ENCODE results near the gene C16orf89. TPM values are rescaled to one million over a fixed set of nuclear protein-coding genes. Genes with fewer than 3 reads are reported as not detected.
"Not testable (repeated sequence)": the region's sequence is repeated elsewhere in the genome, so short reads cannot be mapped to it uniquely, and the experiment has no call there.

The C16orf89 gene
- 10 to 100 TPM in 1 of 4 donors, 1 to 10 TPM in 3; 3.8 to 16.6 (median 7.1) TPM for total RNA-seq

DNA sequence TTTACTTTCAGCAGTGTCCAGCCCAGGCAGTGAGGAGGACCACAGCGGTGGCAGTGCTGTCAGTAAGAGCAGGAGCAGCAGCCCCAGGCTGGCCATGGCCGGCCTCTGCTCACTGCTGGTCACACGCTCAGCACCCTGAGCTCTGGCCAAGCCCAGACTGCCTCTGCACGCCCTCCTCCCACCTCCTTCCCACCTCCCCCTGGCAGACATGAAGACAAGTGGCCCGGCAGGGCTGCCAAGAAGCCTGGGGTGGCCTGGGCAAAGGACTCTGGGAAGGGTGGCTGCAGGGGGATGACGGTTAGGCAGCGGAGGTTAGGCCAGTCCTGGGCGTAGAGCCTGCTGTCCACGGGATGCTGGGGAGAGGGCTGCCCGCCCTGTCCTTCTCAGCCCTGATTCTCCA lies at the start of gene C16orf89:
Gene C16orf89, minus strand, starts transcription at position 144 of the 400 bp plus-strand sequence. Its CDS starts 48 bp downstream, at position 96.
- DNase-seq (ENCODE audit: low spot score) (no peak), ATAC-seq (ENCODE audit: low FRiP score) (no peak)
- no peak for TF ChIP-seq CTCF (IDR thresholded peaks at IDR 0.05)

DNA sequence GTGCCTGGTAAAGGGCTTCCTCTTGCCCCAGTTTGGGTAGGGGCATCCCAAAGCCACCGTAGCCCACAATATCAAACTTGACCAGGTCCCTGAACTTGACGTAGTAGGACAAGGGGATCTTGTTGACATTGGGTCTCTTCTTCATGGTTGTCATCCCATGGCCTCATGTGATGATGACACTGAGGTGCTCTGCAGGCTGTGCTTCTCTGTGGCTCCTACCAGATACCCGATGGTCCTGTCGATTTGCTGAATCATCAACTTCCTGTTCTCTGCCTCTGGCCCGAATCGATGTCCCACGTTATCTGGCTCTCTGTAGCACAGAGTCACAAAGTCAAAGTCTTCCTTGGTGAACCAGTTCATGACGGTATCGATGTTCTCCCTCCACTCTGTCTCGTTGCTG lies 45.2 kb upstream of the C16orf89 start:
- not testable (repeated sequence) for DNase-seq (ENCODE audit: low spot score)

DNA sequence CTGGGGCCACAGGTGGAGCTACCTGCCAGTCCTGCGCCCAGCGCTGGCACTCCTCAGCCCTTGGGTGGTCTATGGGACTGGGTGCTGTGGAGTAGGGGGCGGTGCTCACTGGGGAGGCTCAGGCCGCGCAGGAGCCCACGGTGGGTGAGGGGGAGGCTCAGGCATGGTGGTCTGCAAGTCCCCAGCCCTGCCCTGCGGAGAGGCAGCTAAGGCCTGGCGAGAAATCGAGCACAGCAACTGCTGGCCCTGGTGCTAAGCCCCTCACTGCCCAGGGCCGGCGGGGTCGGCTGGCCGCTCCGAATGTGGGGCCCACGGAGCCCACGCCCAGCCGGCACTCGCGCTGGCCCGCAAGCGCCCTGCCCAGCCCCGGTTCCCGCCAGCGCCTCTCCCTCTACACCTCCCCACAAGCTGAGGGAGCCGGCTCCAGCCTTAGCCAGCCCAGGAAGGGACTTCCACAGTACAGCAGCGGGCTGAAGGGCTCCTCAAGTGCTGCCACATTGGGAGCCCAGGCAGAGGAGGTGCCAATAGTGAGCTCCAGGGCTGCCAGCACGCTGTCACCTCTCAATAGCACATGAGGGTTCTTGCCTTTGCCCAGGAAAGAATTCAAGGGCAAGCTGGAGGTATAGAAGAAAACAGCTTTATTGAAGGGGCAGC lies 42.9 kb upstream of the C16orf89 start:
- DNase-seq (ENCODE audit: low spot score) (no peak), ATAC-seq (ENCODE audit: low FRiP score) (no peak)
- TF ChIP-seq CTCF (IDR thresholded peaks at IDR 0.05), result no peak

More for the DNA sequence above, 45.2 kb upstream of the C16orf89 start:
- ATAC-seq (ENCODE audit: low FRiP score), result not testable (repeated sequence)

DNA sequence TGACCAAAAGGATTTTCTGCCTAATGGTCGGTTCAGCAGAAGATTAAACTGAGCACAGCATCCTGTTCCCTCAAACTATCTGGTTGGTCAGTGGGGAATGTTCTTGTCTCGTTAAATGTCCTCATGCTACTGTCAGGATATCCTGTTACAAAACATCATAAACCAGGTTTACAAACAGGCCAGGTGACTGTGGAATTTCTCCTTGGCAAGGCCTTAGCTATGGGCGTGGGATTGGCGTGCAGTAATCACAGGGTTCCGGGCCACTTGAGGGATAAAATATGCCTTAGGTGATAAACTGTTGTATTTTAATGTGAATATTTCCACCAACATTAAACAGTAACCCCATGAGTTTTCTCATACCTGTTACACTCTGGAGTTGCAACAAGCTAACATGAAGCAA lies 39.3 kb upstream of the C16orf89 start:
- not testable (repeated sequence) for ATAC-seq (ENCODE audit: low FRiP score)

GRCh38 chr16:5103296-5104032 lies 37.7 kb upstream of the C16orf89 start:
- ATAC-seq (ENCODE audit: low FRiP score); DNase-seq (ENCODE audit: low spot score): not testable (repeated sequence)

More for the DNA sequence above, 39.3 kb upstream of the C16orf89 start:
- not testable (repeated sequence) for DNase-seq (ENCODE audit: low spot score)

DNA sequence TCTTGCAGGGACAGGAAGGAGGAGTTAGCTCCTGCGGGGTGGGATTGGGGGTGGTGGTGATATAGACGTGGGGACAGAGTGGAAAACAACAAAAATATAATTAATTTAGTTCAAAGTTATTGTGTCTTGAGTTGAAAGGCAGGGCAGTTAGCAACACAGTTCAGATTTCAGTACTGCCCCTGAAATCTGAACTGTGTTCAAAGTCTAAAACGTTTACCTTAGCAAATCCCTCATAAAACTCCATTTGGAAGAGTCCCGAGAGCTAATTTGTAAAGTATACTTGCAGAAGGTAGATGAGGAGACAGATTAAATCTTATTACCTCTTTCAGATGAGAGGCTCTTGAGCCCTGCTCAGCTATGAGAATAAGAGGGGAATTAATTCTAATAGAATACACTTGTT lies 33.4 kb upstream of the C16orf89 start:
- DNase-seq (ENCODE audit: low spot score); ATAC-seq (ENCODE audit: low FRiP score): not testable (repeated sequence)

DNA sequence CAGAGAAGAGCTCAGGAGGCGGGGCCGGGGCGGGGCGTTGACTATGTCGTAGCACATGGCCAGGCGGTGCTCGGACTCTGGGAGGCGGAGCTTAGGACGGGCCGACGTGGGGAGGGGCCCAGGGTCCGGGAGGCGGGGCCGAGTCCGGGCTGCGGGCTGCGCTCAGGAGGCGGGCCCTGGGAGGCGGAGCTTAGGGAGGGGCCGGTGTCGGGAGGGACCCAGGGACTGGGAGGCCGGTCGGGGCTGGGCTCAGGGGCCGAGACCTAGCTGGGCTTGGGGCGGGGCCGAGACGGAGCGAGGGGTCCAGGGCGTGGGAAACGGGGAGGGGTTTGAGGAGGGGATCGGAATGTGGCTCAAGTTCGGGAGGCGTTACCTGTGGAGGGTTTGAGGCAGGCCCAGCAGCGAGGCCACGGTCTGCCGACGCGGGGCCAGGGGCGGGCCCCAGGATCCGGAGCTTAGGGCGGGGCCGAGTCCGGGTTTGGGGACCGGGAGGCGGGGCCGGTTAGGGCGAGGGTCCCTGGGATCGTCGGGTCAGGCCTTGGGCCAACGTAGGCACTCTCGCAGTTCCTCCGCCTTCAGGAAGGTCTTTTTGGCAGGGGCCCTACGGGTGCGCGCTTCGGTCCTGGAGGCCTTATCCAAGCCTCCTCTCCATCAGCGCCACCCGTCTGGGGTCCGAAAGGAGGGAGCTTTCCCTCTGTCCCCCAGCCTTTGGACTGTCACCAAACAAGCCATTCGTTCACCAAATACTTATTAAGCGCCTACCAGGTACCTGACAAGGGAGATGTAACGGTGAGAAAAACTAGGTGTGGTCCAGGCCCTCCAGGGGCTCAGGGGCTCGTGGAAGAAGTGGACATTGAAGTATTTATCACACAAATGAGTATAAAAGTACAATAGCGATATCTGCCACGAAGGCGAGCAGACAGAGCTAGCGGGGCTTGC lies 32.7 kb upstream of the C16orf89 start:
- ATAC-seq (ENCODE audit: low FRiP score); DNase-seq (ENCODE audit: low spot score): not testable (repeated sequence)

- ATAC-seq (ENCODE audit: low FRiP score) (peak; percentile 100), DNase-seq (ENCODE audit: low spot score) (peak; percentile 95)
These were observed 31.9 kb upstream of the C16orf89 start, which contains the start of gene EEF2KMT for GRCh38 chr16:5097470-5098220. EEF2KMT (minus strand) TSS chr16:5097795; CDS start chr16:5097739, 56 bp downstream.

- DNase-seq (ENCODE audit: low spot score); ATAC-seq (ENCODE audit: low FRiP score): not testable (repeated sequence)
These were observed 31.3 kb upstream of the C16orf89 start for GRCh38 chr16:5097061-5097469.

DNA sequence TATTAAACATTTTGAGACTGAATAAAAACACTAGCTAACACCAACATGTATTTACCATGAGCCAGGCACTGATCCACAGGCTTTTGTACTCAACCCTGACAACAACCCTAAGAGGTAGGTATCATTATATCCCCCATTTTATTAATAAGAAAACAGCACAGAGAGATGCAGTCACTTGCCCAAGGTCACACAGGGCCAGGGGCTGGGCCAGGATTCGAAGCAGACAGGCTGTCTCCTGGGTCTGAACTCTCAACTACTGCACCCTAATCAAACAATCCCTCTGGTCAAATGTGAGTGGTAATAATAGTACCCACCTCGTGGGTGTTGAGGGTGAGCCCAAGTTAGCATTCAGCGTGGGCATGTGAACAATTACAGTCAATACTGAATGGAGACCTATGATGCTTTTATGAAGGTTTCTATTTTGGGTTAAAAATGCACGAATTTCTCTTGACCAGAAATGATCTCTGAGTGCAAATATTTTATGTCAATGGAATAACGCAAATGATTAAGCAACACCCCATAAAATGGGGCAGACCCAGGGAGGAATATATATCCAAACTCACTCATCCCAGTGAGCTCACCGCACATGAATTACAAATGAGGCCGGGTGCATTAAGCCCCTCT lies 30.8 kb upstream of the C16orf89 start:
- not testable (repeated sequence) for DNase-seq (ENCODE audit: low spot score)

GRCh38 chr16:5095145-5095830 lies 29.5 kb upstream of the C16orf89 start:
- not testable (repeated sequence) for DNase-seq (ENCODE audit: low spot score); ATAC-seq (ENCODE audit: low FRiP score)

More for the DNA sequence above, 30.8 kb upstream of the C16orf89 start:
- not testable (repeated sequence) for ATAC-seq (ENCODE audit: low FRiP score)

DNA sequence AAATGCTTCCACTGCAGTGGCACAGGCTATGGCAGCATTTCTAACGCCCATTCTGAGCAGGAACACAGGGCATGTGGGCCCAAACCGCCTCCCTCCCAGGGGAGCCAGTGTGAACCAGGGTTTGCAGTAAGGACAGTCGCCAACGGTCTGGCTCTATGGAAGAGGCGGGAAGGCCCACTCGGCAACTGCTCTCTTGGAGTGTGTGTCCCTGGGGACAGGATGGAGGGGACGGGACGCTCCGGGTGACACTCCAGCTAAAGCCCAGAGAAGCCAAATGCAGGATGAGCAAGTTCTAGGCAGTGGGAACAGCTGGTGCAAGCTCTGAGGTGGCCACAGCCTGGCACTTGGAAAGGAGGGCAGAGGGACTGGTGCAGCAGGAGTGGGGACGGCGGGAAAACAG lies 28.0 kb upstream of the C16orf89 start:
- DNase-seq (ENCODE audit: low spot score); ATAC-seq (ENCODE audit: low FRiP score): not testable (repeated sequence)

GRCh38 chr16:5093081-5093480 lies 27.3 kb upstream of the C16orf89 start:
- not testable (repeated sequence) for ATAC-seq (ENCODE audit: low FRiP score); DNase-seq (ENCODE audit: low spot score)

DNA sequence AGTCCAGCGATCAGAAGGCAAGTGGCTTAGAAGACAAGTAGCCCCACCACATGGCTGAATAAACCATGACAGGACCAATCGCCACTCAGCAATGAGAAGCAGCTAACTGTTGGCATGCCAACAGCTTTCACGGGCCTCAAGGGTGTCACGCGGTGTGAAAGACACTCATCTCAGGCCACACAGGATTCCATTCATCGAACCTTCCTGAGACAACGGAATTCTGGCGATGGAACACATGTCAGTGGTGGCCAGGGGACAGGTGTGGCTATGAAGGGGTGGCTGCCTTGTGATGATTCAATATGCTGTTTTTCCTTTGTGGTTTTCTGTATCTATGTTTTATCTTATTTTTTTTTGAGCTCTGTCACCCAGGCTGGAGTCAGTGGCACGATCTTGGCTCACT lies 24.8 kb upstream of the C16orf89 start:
- not testable (repeated sequence) for DNase-seq (ENCODE audit: low spot score); ATAC-seq (ENCODE audit: low FRiP score)

All from omental fat pad (tissue), 4 donors.